Upper lobe of right lung (tissue), 1 donor: ENCODE data around the gene ATP8B1. TPM values are rescaled to one million over a fixed set of nuclear protein-coding genes. Genes with fewer than 3 reads are reported as not detected.

Experiments used
- ATAC-seq: fragments of 200-7000 bp; cut with Tn5 transposase; one replicate; pipeline ENCODE4 v1.9.1; 2020; ENCODE audit warnings: mild to moderate bottlenecking, moderate library complexity
- DNase-seq: peaks from one replicate; pipeline ENCODE4 v3.0.0-alpha.2; 2020
- H3K27ac ChIP-seq: fragments of 200-600 bp; one replicate; pipeline ENCODE4 v1.8.0; 2022
- H3K27me3 ChIP-seq: fragments of 200-600 bp; one replicate; pipeline ENCODE4 v1.8.0; 2022; ENCODE audit warnings: mild to moderate bottlenecking
- H3K36me3 ChIP-seq: fragments of 200-600 bp; one replicate; pipeline ENCODE4 v1.8.0; 2022
- H3K4me1 ChIP-seq: fragments of 200-600 bp; one replicate; pipeline ENCODE4 v1.8.0; 2022
- H3K4me3 ChIP-seq: fragments of 200-600 bp; one replicate; pipeline ENCODE4 v1.8.0; 2022; ENCODE audit warnings: mild to moderate bottlenecking
- H3K9me3 ChIP-seq: fragments of 200-600 bp; one replicate; pipeline ENCODE4 v1.8.0; 2022
- CTCF ChIP-seq: fragments of 200-600 bp; IDR thresholded peaks from one replicate; pipeline ENCODE4 v1.8.0; 2022; ENCODE audit warnings: antibody characterized with exemption
- intact Hi-C: fragments of 100-400 bp; cut with DNase I; formaldehyde crosslinking; loops from one replicate; pipeline ENCODE4 v1.11.0; 2022
- total RNA-seq: library from RNA; stranded (reverse); fragmentation: NEBNext Ultra II Directional; extraction: Animal tissue kit (Norgen Biotek cat#: 25700); gene quantifications from one replicate; pipeline ENCODE4 v1.2.1, GENCODE V29; 2021
- donor health status: DM: no; HTN: yes; CAD: no; lungs with severe emphysema.

The ATP8B1 gene
- total RNA-seq, 1 donor from 2014 or later, result 30.7 TPM

- H3K4me1 ChIP-seq, result no peaks in the 10 kb centered on the region
- intact Hi-C loops, result no loop called here
- TF ChIP-seq CTCF, result no peak
- no peaks in the 10 kb centered on the region for H3K27me3 ChIP-seq
- no peak overlapping the region for H3K27ac ChIP-seq
- no peak for DNase-seq
- no peaks in the 10 kb centered on the region for H3K36me3 ChIP-seq
- peaks cover 5% of the 10 kb centered on the region for H3K9me3 ChIP-seq
- no peak overlapping the region for H3K4me3 ChIP-seq
- no peak for ATAC-seq
Observed at GRCh38 chr18:57814555-57814954, 11.4 kb upstream of the ATP8B1 start.

GRCh38 chr18:57813245-57813644 lies 10.1 kb upstream of the ATP8B1 start:
- intact Hi-C loops, result no loop called here
- TF ChIP-seq CTCF, result no peak
- H3K4me3 ChIP-seq, result no peak overlapping the region
- no peaks in the 10 kb centered on the region for H3K27me3 ChIP-seq
- H3K27ac ChIP-seq, result no peak overlapping the region
- H3K9me3 ChIP-seq, result peaks cover 5% of the 10 kb centered on the region
- H3K4me1 ChIP-seq, result peaks cover 9% of the 10 kb centered on the region
- ATAC-seq, result peak; percentile 65
- H3K36me3 ChIP-seq, result no peaks in the 10 kb centered on the region
- DNase-seq, result no peak

GRCh38 chr18:57812126-57812477 lies 9.0 kb upstream of the ATP8B1 start:
- Histone ChIP-seq H3K4me1 (peaks cover 16% of the 10 kb centered on the region), H3K27me3 (no peaks in the 10 kb centered on the region), H3K9me3 (peaks cover 5% of the 10 kb centered on the region), H3K4me3 (no peak overlapping the region), H3K27ac (no peak overlapping the region), H3K36me3 (no peaks in the 10 kb centered on the region)
- DNase-seq (no peak), ATAC-seq (no peak)
- intact Hi-C loops, result no loop called here
- no peak for TF ChIP-seq CTCF

- DNase-seq (no peak), ATAC-seq (no peak)
- Histone ChIP-seq H3K36me3 (no peaks in the 10 kb centered on the region), H3K27ac (no peak overlapping the region), H3K4me3 (no peak overlapping the region), H3K4me1 (peaks cover 19% of the 10 kb centered on the region), H3K9me3 (peaks cover 5% of the 10 kb centered on the region), H3K27me3 (no peaks in the 10 kb centered on the region)
- intact Hi-C loops, result no loop called here
- TF ChIP-seq CTCF, result no peak
Observed at GRCh38 chr18:57811477-57812125, 8.5 kb upstream of the ATP8B1 start.

GRCh38 chr18:57809190-57809589 lies 6.1 kb upstream of the ATP8B1 start:
- intact Hi-C loops, result no loop called here
- DNase-seq (no peak), ATAC-seq (no peak)
- no peak overlapping the region for H3K27ac ChIP-seq
- H3K4me1 ChIP-seq, result peaks cover 19% of the 10 kb centered on the region
- no peaks in the 10 kb centered on the region for H3K27me3 ChIP-seq
- no peak overlapping the region for H3K4me3 ChIP-seq
- H3K36me3 ChIP-seq, result no peaks in the 10 kb centered on the region
- TF ChIP-seq CTCF, result no peak
- H3K9me3 ChIP-seq, result peaks cover 5% of the 10 kb centered on the region
